Measurements from ENCODE around the gene OR2AT4. TPM values are rescaled to one million over a fixed set of nuclear protein-coding genes. Genes with fewer than 3 reads are reported as not detected.
"Not testable (repeated sequence)": the region's sequence is repeated elsewhere in the genome, so short reads cannot be mapped to it uniquely, and the experiment has no call there.

OR2AT4 gene
- total and polyA plus RNA-seq, 7 experiments from 2014 or later, result not detected

DNA sequence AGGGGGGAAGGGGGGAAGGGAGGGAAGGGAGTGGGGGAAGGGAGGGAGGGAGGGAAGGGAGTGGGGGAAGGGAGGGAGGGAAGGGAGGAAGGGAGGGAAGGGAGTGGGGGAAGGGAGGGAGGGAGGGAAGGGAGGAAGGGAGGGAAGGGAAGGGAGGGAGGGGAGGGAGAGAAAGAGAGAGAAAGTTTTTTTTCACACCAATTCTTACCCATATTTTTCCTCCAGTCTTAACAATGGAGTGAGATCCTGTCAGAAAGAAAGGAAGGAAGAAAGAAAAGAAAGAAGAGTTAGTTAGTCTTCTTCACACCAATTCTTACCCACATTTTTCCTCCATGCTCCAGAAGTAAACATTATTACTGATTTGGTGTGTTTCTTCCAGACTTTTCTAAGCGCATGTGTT is 3.0 kb upstream of the OR2AT4 start:
- Histone ChIP-seq H3K27me3 (ENCODE audit: control insufficient read depth in 2 of 2, insufficient read depth in 2 of 2, low read length in 2 of 2) (no peaks in the 10 kb centered on the region), H3K36me3 (ENCODE audit: control insufficient read depth in 2 of 3, insufficient read depth in 3 of 3, low read length in 3 of 3) (no peaks in the 10 kb centered on the region), H3K27ac (ENCODE audit: low read depth, low read length) (no peak overlapping the region), H3K4me1 (ENCODE audit: control insufficient read depth in 2 of 2, insufficient read depth in 2 of 2, low read length in 2 of 2) (no peaks in the 10 kb centered on the region), H3K9me3 (ENCODE audit: control insufficient read depth in 2 of 3, low read length in 3 of 3) (no peaks in the 10 kb centered on the region), H3K4me3 (ENCODE audit: low read length) (no peak overlapping the region)
- peaks cover 31 to 58% (median 53%) of the 10 kb centered on the region in 5 donors for H3K27me3 Mint-ChIP-seq
- CTCF ChIA-PET, result interaction anchor here (0.7 kb wide), 1 partner anchor 36 kb away, joined by 3 read pairs; no protein-coding TSS in a partner anchor
- ATAC-seq, result no peak
- POLR2A ChIA-PET, result no interaction called here
- peaks cover 0 to 1% (median 0%) of the 10 kb centered on the region in 11 donors for H3K9me3 Mint-ChIP-seq
- H3K4me3 Mint-ChIP-seq, result no peak overlapping the region
- intact Hi-C loops (cut with micrococcal nuclease), result no loop called here
- H3K4me1 Mint-ChIP-seq, result peaks cover 0 to 13% (median 0%) of the 10 kb centered on the region in 7 donors
- H3K36me3 Mint-ChIP-seq, result peaks cover 0 to 4% (median 0%) of the 10 kb centered on the region in 5 donors
- no peak overlapping the region for H3K27ac Mint-ChIP-seq
- no peak for DNase-seq

DNA sequence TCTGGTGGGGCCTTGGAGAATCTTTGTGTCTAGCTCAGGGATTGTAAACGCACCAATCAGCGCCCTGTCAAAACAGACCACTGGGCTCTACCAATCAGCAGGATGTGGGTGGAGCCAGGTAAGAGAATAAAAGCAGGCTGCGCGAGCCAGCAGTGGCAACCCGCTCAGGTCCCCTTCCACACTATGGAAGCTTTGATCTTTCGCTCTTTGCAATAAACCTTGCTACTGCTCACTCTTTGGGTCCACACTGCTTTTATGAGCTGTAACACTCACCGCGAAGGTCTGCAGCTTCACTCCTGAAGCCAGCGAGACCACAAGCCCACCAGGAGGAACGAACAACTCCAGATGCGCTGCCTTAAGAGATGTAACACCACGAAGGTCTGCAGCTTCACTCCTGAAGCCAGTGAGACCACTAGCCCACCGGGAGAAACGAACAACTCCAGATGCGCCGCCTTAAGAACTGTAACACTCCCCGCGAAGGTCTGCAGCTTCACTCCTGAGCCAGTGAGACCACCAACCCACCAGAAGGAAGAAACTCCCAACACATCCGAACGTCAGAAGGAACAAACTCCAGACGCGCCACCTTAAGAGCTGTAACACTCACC is 2.3 kb upstream of the OR2AT4 start:
- H3K4me1 ChIP-seq (ENCODE audit: control insufficient read depth in 2 of 2, insufficient read depth in 2 of 2, low read length in 2 of 2); H3K27ac ChIP-seq (ENCODE audit: low read depth, low read length); H3K27ac Mint-ChIP-seq; H3K4me3 ChIP-seq (ENCODE audit: low read length); POLR2A ChIA-PET; H3K36me3 ChIP-seq (ENCODE audit: control insufficient read depth in 2 of 3, insufficient read depth in 3 of 3, low read length in 3 of 3); DNase-seq; intact Hi-C loops (cut with micrococcal nuclease); H3K9me3 ChIP-seq (ENCODE audit: control insufficient read depth in 2 of 3, low read length in 3 of 3); H3K9me3 Mint-ChIP-seq; ATAC-seq; H3K27me3 ChIP-seq (ENCODE audit: control insufficient read depth in 2 of 2, insufficient read depth in 2 of 2, low read length in 2 of 2); H3K36me3 Mint-ChIP-seq; H3K4me3 Mint-ChIP-seq: not testable (repeated sequence)
- H3K4me1 Mint-ChIP-seq, result peaks cover 0 to 13% (median 0%) of the 10 kb centered on the region in 7 donors
- CTCF ChIA-PET, result interaction anchor here (0.6 to 0.7 kb wide), 2 partner anchors 36 to 209 kb away, joined by 3 read pairs; no protein-coding TSS in a partner anchor
- H3K27me3 Mint-ChIP-seq, result peaks cover 37 to 61% (median 49%) of the 10 kb centered on the region in 5 donors

DNA sequence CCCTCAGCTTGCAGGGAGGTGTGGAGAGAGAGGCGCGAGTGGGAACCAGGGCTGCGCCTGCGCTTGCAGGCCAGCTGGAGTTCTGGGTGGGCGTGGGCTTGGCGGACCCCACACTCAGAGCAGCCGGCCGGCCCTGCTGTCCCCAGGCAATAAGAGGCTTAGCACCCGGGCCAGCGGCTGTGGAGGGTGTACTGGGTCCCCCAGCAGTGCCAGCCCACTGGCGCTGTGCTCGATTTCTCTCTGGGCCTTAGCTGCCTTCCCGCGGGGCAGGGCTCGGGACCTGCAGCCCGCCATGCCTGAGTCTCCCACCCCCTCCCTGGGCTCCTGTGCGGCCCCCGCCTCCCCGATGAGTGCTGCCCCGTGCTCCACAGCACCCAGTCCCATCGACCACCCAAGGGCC is 1.5 kb upstream of the OR2AT4 start:
- CTCF ChIA-PET; H3K36me3 Mint-ChIP-seq; H3K36me3 ChIP-seq (ENCODE audit: control insufficient read depth in 2 of 3, insufficient read depth in 3 of 3, low read length in 3 of 3); H3K4me3 Mint-ChIP-seq; H3K4me1 ChIP-seq (ENCODE audit: control insufficient read depth in 2 of 2, insufficient read depth in 2 of 2, low read length in 2 of 2); H3K4me1 Mint-ChIP-seq; intact Hi-C loops (cut with micrococcal nuclease); H3K27ac ChIP-seq (ENCODE audit: low read depth, low read length); DNase-seq; H3K27ac Mint-ChIP-seq; H3K27me3 ChIP-seq (ENCODE audit: control insufficient read depth in 2 of 2, insufficient read depth in 2 of 2, low read length in 2 of 2); H3K9me3 Mint-ChIP-seq; H3K9me3 ChIP-seq (ENCODE audit: control insufficient read depth in 2 of 3, low read length in 3 of 3); POLR2A ChIA-PET; H3K4me3 ChIP-seq (ENCODE audit: low read length); ATAC-seq: not testable (repeated sequence)
- H3K27me3 Mint-ChIP-seq, result peaks cover 35 to 57% (median 47%) of the 10 kb centered on the region in 5 donors

DNA sequence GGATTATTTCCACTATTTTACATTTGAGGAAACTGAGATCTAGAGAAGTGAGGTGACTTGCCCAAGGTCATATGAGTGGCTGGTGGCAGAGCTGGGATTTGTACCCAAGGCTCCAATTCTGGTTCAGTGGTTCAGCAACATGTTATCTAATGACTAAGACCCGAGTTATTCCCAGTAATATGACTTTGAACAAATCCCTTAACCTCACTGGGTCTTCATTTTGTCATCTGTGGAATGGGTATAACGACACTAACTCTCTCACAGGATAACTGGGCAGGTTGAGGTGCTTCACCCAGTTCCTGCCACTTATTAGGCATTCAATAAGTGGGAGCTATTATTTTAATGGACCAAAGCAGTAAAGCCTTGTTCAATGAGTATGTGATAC is 489 bp upstream of the OR2AT4 start:
- Mint-ChIP-seq H3K9me3 (peaks cover 0 to 4% (median 0%) of the 10 kb centered on the region in 11 donors), H3K4me1 (peaks cover 0 to 7% (median 0%) of the 10 kb centered on the region in 7 donors), H3K36me3 (peaks cover 0 to 4% (median 0%) of the 10 kb centered on the region in 5 donors), H3K27ac (no peak overlapping the region), H3K27me3 (peaks cover 31 to 55% (median 44%) of the 10 kb centered on the region in 5 donors), H3K4me3 (no peak overlapping the region)
- ChIA-PET CTCF (interaction anchor here (0.5 kb wide), 1 partner anchor 151 kb away, joined by 4 read pairs; no protein-coding TSS in a partner anchor), POLR2A (no interaction called here)
- DNase-seq, result no peak
- H3K9me3 ChIP-seq (ENCODE audit: control insufficient read depth in 2 of 3, low read length in 3 of 3), result no peaks in the 10 kb centered on the region
- H3K4me1 ChIP-seq (ENCODE audit: control insufficient read depth in 2 of 2, insufficient read depth in 2 of 2, low read length in 2 of 2), result no peaks in the 10 kb centered on the region
- no peaks in the 10 kb centered on the region for H3K36me3 ChIP-seq (ENCODE audit: control insufficient read depth in 2 of 3, insufficient read depth in 3 of 3, low read length in 3 of 3)
- intact Hi-C loops (cut with micrococcal nuclease), result no loop called here
- no peak for ATAC-seq
- H3K4me3 ChIP-seq (ENCODE audit: low read length), result no peak overlapping the region
- no peak overlapping the region for H3K27ac ChIP-seq (ENCODE audit: low read depth, low read length)
- H3K27me3 ChIP-seq (ENCODE audit: control insufficient read depth in 2 of 2, insufficient read depth in 2 of 2, low read length in 2 of 2), result no peaks in the 10 kb centered on the region

DNA sequence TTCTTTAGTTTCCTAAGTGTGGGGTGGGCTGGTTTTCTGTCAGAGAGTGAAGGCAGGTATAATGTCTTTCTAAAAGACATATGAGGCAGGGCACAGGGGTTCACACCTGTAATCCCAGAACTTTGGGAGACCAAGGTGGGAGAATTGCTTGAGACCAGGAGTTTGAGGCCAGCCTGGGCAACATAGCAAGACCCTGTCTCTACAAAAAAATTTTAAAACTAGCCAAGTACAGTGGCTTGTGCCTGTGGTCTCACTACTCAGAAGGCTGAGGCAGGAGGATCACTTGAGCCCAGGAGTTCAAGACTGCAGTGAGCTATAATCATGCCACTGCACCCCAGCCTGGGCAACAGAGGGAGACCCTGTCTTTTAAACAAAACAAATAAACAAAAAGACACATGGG is 2.3 kb downstream of the OR2AT4 start:
- H3K36me3 ChIP-seq (ENCODE audit: control insufficient read depth in 2 of 3, insufficient read depth in 3 of 3, low read length in 3 of 3); H3K27ac ChIP-seq (ENCODE audit: low read depth, low read length); intact Hi-C loops (cut with micrococcal nuclease); H3K4me1 Mint-ChIP-seq; ATAC-seq; H3K9me3 ChIP-seq (ENCODE audit: control insufficient read depth in 2 of 3, low read length in 3 of 3); POLR2A ChIA-PET; H3K4me3 Mint-ChIP-seq; DNase-seq; H3K27me3 ChIP-seq (ENCODE audit: control insufficient read depth in 2 of 2, insufficient read depth in 2 of 2, low read length in 2 of 2); H3K36me3 Mint-ChIP-seq; H3K4me3 ChIP-seq (ENCODE audit: low read length); H3K27ac Mint-ChIP-seq; CTCF ChIA-PET; H3K4me1 ChIP-seq (ENCODE audit: control insufficient read depth in 2 of 2, insufficient read depth in 2 of 2, low read length in 2 of 2): not testable (repeated sequence)
- peaks cover 31 to 59% (median 42%) of the 10 kb centered on the region in 5 donors for H3K27me3 Mint-ChIP-seq
- peaks cover 1 to 26% (median 14%) of the 10 kb centered on the region in 11 donors for H3K9me3 Mint-ChIP-seq

DNA sequence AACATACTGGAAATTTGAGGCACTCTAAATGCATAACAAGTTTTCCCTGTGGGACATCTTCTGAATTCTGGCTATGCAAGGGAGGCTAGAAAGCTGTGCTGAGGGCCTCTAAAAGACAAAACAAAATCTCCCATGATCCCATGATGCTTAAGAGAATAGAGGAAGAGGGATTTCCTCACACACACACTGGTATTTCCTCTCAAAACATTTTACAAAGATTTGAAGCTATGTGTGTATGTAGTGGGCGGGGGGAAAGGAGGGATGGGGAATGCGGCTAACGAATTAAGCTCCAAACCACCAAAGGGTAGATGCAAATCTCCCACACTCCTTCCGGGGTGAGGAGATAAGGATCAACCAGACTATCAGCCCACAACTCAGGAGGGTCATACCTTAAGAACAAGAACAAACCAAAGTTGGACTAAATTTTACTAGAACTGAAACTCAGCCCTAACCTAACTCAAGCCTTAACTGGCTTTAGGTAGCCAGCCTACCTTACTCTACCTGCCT is 6.0 kb downstream of the OR2AT4 start:
- Mint-ChIP-seq H3K27me3 (peaks cover 25 to 57% (median 43%) of the 10 kb centered on the region in 5 donors), H3K9me3 (peaks cover 1 to 29% (median 15%) of the 10 kb centered on the region in 11 donors), H3K4me1 (peaks cover 0 to 4% (median 0%) of the 10 kb centered on the region in 7 donors), H3K27ac (no peak overlapping the region), H3K36me3 (peaks cover 0 to 11% (median 0%) of the 10 kb centered on the region in 5 donors), H3K4me3 (no peak overlapping the region)
- Histone ChIP-seq H3K36me3 (ENCODE audit: control insufficient read depth in 2 of 3, insufficient read depth in 3 of 3, low read length in 3 of 3) (no peaks in the 10 kb centered on the region), H3K27ac (ENCODE audit: low read depth, low read length) (no peak overlapping the region), H3K4me3 (ENCODE audit: low read length) (no peak overlapping the region), H3K27me3 (ENCODE audit: control insufficient read depth in 2 of 2, insufficient read depth in 2 of 2, low read length in 2 of 2) (no peaks in the 10 kb centered on the region), H3K4me1 (ENCODE audit: control insufficient read depth in 2 of 2, insufficient read depth in 2 of 2, low read length in 2 of 2) (no peaks in the 10 kb centered on the region), H3K9me3 (ENCODE audit: control insufficient read depth in 2 of 3, low read length in 3 of 3) (no peaks in the 10 kb centered on the region)
- intact Hi-C loops (cut with micrococcal nuclease), result no loop called here
- CTCF ChIA-PET, result no interaction called here
- POLR2A ChIA-PET, result no interaction called here
- DNase-seq (no peak), ATAC-seq (no peak)

Measured in naive thymus-derived CD4-positive, alpha-beta T cell (primary cell).